22Rv1 (cell line): Measurements from ENCODE around the gene TRIM27.
"Not testable (repeated sequence)": the region's sequence is repeated elsewhere in the genome, so short reads cannot be mapped to it uniquely, and the experiment has no call there.

Experiments used
- H3K27ac ChIP-seq: fragments of 450-650 bp; 2 replicates; pipeline ENCODE4 v1.5.1; 2017
- CTCF ChIP-seq: fragments of 450-650 bp; IDR thresholded peaks from 2 replicates; pipeline ENCODE4 v1.5.1; 2017; ENCODE audit warnings: mild to moderate bottlenecking
- ZFX ChIP-seq: fragments of 450-650 bp; IDR thresholded peaks from 2 replicates; pipeline ENCODE4 v1.6.1; 2017; ENCODE audit warnings: antibody characterized with exemption, borderline replicate concordance

Gene TRIM27

GRCh38 chr6:28956331-28956730 lies 32.5 kb upstream of the TRIM27 start:
- TF ChIP-seq CTCF (no peak), ZFX (no peak)
- H3K27ac ChIP-seq, result no peak overlapping the region

GRCh38 chr6:28953585-28954258 lies 29.9 kb upstream of the TRIM27 start:
- H3K27ac ChIP-seq, result peak overlapping the region; percentile 67
- TF ChIP-seq CTCF (no peak), ZFX (no peak)

- H3K27ac ChIP-seq, result peak overlapping the region; percentile 67
- TF ChIP-seq ZFX (no peak), CTCF (no peak)
Measured at GRCh38 chr6:28953039-28953584, 29.3 kb upstream of the TRIM27 start.

- not testable (repeated sequence) for H3K27ac ChIP-seq
Measured at GRCh38 chr6:28949656-28950195, 25.9 kb upstream of the TRIM27 start.

GRCh38 chr6:28948782-28949486 lies 25.1 kb upstream of the TRIM27 start:
- TF ChIP-seq CTCF (no peak), ZFX (no peak)
- 0 out of 2 replicates have a peak overlapping the region, but pooled peaks have one; percentile 0 for H3K27ac ChIP-seq

- TF ChIP-seq ZFX (no peak), CTCF (no peak)
- no peak overlapping the region for H3K27ac ChIP-seq
Measured at GRCh38 chr6:28947831-28948270, 24.1 kb upstream of the TRIM27 start.

- TF ChIP-seq ZFX (no peak), CTCF (no peak)
- no peak overlapping the region for H3K27ac ChIP-seq
Measured at GRCh38 chr6:28947067-28947765, 23.4 kb upstream of the TRIM27 start.
